GM12874 (cell line): ENCODE data around the gene NXPH3.

Experiments
- CTCF ChIP-seq: IDR thresholded peaks from 2 replicates; pipeline ENCODE4 v1.5.1; 2011; ENCODE audit warnings: low read depth, mild to moderate bottlenecking, control low read depth, low read length, moderate library complexity; ENCODE audit not compliant: insufficient read depth

NXPH3 gene

GRCh38 chr17:49616086-49616485, 40.4 kb downstream of the NXPH3 start:
- no peak for TF ChIP-seq CTCF

- no peak for TF ChIP-seq CTCF
Measured at GRCh38 chr17:49616601-49617131, 41.0 kb downstream of the NXPH3 start.

GRCh38 chr17:49618028-49618611, 42.4 kb downstream of the NXPH3 start:
- no peak for TF ChIP-seq CTCF

- TF ChIP-seq CTCF, result no peak
Measured at GRCh38 chr17:49621420-49621819, 45.7 kb downstream of the NXPH3 start.

- TF ChIP-seq CTCF, result no peak
Measured at GRCh38 chr17:49621946-49622529, 46.4 kb downstream of the NXPH3 start.

GRCh38 chr17:49624896-49625295, 49.2 kb downstream of the NXPH3 start:
- no peak for TF ChIP-seq CTCF

GRCh38 chr17:49629447-49629846, 53.8 kb downstream of the NXPH3 start:
- no peak for TF ChIP-seq CTCF
